ENCODE results near the gene HSPA4L. TPM values are rescaled to one million over a fixed set of nuclear protein-coding genes. Genes with fewer than 3 reads are reported as not detected.
A peak's percentile ranks its signal among the peaks of the same experiment; 100 is the strongest.

Gene HSPA4L
- total RNA-seq, 1 experiment from 2014 or later, result 27.0 TPM

DNA sequence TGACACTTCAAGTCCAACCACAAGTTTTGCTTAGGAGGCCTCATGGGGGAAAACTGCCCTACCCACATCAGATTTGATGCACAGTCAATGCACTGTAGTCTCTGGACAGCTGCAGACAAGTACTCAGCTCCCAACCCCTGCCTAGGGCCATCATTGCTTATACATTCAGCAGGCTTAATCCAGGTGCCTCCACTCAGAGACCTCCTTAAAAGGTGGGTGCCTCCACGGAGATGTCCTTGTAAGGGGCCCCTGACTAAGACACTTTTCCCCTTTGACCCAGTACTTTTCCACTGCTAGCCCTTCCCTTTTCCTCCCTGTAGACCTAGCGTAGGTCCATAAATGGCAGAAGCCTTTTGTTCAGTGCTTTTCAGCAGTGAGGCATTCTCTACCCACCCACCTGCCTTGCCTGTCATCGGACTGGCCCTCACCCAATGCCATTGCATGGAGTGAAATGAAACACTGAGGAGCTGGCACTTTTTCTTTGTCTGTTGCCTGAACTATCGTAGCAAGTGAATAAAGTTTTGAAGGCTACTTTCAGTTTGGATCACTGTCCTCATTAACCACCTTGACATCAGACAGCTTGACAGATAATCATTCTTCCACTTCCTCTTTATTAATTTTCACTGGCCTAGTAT is 74.8 kb downstream of the HSPA4L start:
- no peak for DNase-seq (ENCODE audit: extremely low read depth, low read depth)

DNA sequence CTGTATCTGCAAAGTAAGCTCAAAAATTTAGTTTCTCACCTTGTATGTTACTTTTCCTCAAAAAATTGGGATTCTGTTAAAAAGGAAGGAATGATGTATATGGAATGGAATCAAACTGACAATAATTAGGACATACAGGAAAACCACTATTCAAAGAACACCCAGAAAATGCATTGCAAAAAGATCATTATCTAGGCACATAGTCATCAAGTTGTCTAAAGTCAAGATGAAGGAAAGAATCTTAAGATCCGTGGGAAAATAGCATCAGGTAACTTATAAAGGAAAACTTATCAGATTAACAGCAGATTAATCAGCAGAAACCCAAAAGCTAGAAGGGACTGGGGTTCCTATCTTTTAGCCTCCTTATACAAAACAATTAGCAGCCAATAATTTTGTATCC is 75.5 kb downstream of the HSPA4L start:
- no peak for DNase-seq (ENCODE audit: extremely low read depth, low read depth)

DNA sequence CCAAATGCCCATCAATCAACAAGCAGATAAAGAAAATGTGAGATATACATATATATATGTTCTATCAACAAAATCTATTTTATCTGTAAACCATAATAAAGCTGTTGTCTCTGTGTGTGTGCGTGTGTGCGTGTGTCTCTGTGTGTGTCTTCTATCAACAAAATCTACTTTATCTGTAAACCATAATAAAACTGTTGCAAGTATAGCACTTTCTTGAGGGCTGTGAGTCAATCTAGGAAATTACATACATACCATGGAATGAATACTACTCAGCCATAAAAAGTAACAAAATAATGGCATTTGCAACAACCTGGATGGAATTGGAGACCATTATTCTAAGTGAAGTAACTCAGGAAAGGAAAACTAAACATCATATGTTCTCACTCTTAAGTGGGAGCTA is 86.1 kb downstream of the HSPA4L start:
- no peak for DNase-seq (ENCODE audit: extremely low read depth, low read depth)

DNA sequence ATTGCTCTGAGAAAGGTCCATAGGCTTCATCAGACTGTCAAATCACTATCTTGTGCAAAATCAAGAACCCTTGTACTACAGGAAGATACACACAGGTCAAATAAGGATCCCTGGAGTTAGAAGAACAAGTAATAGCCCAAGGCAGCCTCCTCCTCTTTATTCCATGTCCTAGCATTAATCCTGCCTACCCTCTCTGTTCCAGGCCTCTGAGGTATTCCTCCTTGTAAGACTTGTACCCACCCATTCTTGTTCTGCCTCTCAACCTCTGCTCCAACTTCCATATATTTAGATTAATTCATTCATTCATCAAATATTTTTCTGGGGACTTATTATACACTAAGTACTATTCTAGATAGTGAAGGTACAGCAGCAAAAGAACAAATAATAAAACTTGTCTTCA is 88.2 kb downstream of the HSPA4L start:
- no peak for DNase-seq (ENCODE audit: extremely low read depth, low read depth)

DNA sequence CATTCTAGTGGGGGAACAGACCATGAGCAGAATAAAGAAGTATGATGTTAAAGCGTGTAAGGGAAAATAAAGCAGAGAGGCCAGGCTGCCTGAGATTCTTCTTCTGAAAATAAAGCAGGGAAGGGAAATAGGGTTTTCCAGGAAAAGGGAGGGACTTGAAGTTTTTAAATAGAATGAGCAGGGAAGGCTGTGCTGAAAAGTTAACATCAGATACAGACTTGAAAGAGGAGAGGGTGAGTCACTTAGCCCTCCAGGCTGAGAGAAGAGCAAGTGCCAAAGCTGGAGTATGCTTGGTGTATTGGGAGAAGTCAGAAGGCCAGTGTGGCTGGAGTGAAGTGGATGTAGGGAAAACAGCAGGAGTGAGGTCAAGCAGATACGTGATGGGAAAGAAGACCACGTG is 88.6 kb downstream of the HSPA4L start:
- no peak for DNase-seq (ENCODE audit: extremely low read depth, low read depth)

DNA sequence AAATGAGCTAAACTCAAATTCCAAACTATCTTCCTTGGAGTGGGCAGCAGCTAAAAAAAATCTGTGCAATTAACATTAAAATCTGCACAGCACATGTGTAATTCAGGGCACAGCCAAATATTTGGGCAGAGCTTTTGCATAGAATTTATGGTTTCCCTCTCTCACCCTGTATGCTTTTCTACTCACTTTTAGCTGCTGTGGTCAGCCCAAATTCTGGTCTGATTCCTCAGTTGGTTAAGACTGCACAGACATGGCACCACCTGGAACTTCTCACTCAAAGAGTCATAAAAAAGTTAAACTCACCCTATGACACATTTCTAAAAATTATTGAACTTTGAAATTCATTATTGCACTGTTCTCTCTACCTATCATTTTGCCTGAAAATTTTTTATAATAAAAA is 93.7 kb downstream of the HSPA4L start:
- DNase-seq (ENCODE audit: extremely low read depth, low read depth), result no peak

DNA sequence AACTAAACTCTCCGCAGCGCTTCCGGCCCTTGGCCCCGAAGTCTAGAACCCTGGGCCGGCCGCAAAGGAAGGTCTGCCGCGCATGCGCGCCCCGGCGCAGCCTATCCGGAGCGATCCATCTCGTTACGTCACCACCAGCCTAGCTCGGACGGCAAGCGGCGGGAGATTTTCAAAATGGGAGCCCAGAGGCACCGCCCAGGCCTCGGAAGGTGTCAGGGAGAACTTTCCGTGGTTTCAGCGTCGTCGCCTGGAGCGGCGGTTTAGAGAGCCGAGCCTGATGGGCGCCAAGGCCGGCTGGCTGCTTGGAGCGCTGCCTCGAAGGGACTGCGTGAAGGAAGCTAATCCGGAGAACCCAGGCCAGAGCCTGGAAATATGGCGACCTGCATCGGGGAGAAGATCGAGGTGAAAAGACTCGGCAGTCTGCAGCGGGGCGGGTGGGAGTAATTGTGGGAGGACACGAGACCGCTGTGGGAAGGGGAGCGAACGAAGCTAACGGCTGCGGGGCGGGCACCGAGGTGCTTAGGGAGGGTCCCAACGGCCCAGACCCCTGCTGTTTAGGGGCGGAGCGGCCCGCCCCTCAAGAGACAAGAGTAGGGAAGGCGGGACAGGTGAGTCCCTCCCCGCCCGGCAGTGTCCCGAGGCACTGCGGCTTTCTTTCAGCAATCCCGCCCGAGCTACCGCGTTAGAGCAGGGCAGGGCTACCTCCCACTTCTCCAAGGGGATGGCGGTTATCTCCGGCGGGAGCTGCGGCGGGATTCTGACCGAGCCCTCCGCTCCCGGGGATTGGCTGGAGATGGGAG is 98.8 kb downstream of the HSPA4L start, which contains the start of gene PLK4:
Gene PLK4, plus strand, starts transcription at position 131 of the 800 bp plus-strand sequence. Its CDS starts 242 bp downstream, at position 373.
- DNase-seq (ENCODE audit: extremely low read depth, low read depth), result peak; percentile 87

DNA sequence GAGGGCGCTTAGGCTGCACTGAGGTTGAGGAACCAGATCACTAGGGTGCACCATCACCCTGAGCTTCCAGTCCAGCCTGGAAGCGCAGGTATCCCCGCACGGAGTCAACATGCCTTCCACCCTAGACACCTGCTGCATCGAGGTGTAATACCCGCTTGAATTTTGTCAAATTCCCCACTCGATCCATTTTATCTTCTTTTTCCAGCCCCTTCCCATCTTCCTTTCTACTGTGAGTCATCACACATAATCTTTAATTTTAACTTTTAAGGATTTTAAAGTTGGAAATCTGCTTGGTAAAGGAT is 99.4 kb downstream of the HSPA4L start:
- no peak for DNase-seq (ENCODE audit: extremely low read depth, low read depth)

DNA sequence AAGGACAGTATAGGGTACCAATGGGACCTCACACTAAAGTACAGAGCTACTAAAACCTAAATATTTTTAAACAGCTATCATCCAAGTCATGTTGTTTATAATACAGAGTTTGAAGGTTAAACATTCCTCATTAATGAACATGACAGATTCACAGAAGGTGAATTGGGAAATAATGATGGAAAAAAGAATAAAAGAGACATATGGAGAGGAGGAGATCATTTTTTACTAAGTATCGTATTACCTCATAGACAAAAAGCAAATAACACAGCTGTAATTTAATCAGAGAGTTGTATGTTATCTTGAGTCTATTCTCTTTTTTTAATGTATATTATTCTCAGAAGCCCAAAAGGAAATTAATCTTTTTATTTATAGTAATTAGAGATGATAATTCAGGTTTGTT is 106.4 kb downstream of the HSPA4L start:
- no peak for DNase-seq (ENCODE audit: extremely low read depth, low read depth)

DNA sequence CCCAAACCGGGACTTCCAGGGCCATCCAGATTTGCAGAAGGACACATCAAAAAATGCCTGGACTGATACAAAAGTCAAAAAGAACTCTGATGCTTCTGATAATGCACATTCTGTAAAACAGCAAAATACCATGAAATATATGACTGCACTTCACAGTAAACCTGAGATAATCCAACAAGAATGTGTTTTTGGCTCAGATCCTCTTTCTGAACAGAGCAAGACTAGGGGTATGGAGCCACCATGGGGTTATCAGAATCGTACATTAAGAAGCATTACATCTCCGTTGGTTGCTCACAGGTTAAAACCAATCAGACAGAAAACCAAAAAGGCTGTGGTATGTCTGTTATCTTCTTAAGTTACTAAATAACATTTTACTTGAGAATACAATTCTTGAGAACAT is 107.8 kb downstream of the HSPA4L start:
- no peak for DNase-seq (ENCODE audit: extremely low read depth, low read depth)

Other genes starting within 250 kb of the HSPA4L start
- 3.2 and 3.4 TPM in 2 replicates for gene INTU, start 149.4 kb upstream of the HSPA4L start, total RNA-seq (2014; rRNA removed; shearing (Covaris generic))
- not detected in 2 replicates for gene SLC25A31, start 51.9 kb upstream of the HSPA4L start, total RNA-seq (2014; rRNA removed; shearing (Covaris generic))
- gene PLK4, start 98.6 kb downstream of the HSPA4L start, total RNA-seq (2014; rRNA removed; shearing (Covaris generic)), result 21.3 and 28.9 TPM in 2 replicates
- 11.5 and 16.5 TPM in 2 replicates for gene MFSD8, start 182.9 kb downstream of the HSPA4L start, total RNA-seq (2014; rRNA removed; shearing (Covaris generic))
- gene ABHD18, start 183.1 kb downstream of the HSPA4L start, total RNA-seq (2014; rRNA removed; shearing (Covaris generic)), result 6.8 and 9.6 TPM in 2 replicates

All from NCI-H460 (cell line).